Measurements from ENCODE around the gene IGSF9B. TPM values are rescaled to one million over a fixed set of nuclear protein-coding genes. Genes with fewer than 3 reads are reported as not detected.

The IGSF9B gene
- total RNA-seq, 1 donor from 2014 or later = 13.1 TPM

DNA sequence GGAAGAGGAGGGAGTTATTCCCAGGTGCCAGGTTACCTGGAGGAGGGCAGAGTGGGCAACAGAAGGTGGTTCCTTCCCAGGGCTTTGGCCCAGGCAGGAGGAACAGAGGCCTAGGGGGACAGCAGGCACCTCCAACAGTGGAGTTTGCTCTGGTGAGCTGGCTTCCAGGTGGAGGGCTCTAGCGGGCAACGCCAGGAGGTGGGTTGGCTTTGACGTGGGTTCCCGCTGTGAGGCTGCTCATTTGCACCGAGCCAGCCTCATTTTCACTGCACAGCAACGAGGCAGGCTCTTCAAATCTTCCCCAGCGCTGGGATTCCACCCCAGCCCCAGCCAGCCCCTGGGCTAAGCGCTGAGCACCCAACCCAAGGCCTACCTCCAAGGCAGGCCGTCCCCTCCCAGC lies 8.1 kb downstream of the IGSF9B start:
- H3K4me1 Mint-ChIP-seq (ENCODE audit: low read depth, unreplicated experiment) = peaks cover 54% of the 10 kb centered on the region
- no peaks in the 10 kb centered on the region for H3K36me3 ChIP-seq (ENCODE audit: insufficient read depth, low read length)
- no peak overlapping the region for H3K9ac ChIP-seq (ENCODE audit: low read length)
- no peaks in the 10 kb centered on the region for H3K79me2 ChIP-seq (ENCODE audit: insufficient read depth, low read length)
- no peaks in the 10 kb centered on the region for H3K9me3 ChIP-seq (ENCODE audit: insufficient read depth, low read depth, low read length)
- no peak overlapping the region for H2AFZ ChIP-seq (ENCODE audit: low read depth, low read length)
- DNase-seq (ENCODE audit: low read depth) = no peak
- H3K9me3 Mint-ChIP-seq (ENCODE audit: unreplicated experiment) = no peaks in the 10 kb centered on the region
- H4K20me1 ChIP-seq (ENCODE audit: insufficient read depth, low read length) = peaks cover 13% of the 10 kb centered on the region
- peak overlapping the region; percentile 66 for H3K27ac Mint-ChIP-seq (ENCODE audit: unreplicated experiment)
- H3K4me2 ChIP-seq (ENCODE audit: low read length) = no peak overlapping the region
- TF ChIP-seq EZH2 (IDR thresholded peaks at IDR 0.05; ENCODE audit: insufficient read depth, low read length) = no peak
- TF ChIP-seq, protein P1, sequence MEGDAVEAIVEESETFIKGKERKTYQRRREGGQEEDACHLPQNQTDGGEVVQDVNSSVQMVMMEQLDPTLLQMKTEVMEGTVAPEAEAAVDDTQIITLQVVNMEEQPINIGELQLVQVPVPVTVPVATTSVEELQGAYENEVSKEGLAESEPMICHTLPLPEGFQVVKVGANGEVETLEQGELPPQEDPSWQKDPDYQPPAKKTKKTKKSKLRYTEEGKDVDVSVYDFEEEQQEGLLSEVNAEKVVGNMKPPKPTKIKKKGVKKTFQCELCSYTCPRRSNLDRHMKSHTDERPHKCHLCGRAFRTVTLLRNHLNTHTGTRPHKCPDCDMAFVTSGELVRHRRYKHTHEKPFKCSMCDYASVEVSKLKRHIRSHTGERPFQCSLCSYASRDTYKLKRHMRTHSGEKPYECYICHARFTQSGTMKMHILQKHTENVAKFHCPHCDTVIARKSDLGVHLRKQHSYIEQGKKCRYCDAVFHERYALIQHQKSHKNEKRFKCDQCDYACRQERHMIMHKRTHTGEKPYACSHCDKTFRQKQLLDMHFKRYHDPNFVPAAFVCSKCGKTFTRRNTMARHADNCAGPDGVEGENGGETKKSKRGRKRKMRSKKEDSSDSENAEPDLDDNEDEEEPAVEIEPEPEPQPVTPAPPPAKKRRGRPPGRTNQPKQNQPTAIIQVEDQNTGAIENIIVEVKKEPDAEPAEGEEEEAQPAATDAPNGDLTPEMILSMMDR (IDR thresholded peaks at IDR 0.05; ENCODE audit: insufficient read depth, low read depth, low read length) = no peak
- FAIRE-seq = no peak
- peak overlapping the region; percentile 57 for H3K4me3 Mint-ChIP-seq (ENCODE audit: unreplicated experiment)
- H3K27me3 ChIP-seq (ENCODE audit: insufficient read depth, low read length) = peaks cover 5% of the 10 kb centered on the region
- no peak overlapping the region for H3K27ac ChIP-seq (ENCODE audit: low read depth, low read length)
- H3K27me3 Mint-ChIP-seq (ENCODE audit: low read depth, unreplicated experiment) = peaks cover 1% of the 10 kb centered on the region
- peaks cover 44% of the 10 kb centered on the region for H3K4me1 ChIP-seq (ENCODE audit: insufficient read depth, low read length)
- no peak overlapping the region for H3K4me3 ChIP-seq (ENCODE audit: insufficient read depth, low read depth, low read length)
- peaks cover 4% of the 10 kb centered on the region for H3K36me3 Mint-ChIP-seq (ENCODE audit: low read depth, unreplicated experiment)

GRCh38 chr11:133947321-133947756 lies 9.4 kb downstream of the IGSF9B start:
- peaks cover 41% of the 10 kb centered on the region for H3K4me1 Mint-ChIP-seq (ENCODE audit: low read depth, unreplicated experiment)
- no peaks in the 10 kb centered on the region for H3K27me3 Mint-ChIP-seq (ENCODE audit: low read depth, unreplicated experiment)
- Histone ChIP-seq H4K20me1 (ENCODE audit: insufficient read depth, low read length) (peaks cover 13% of the 10 kb centered on the region), H3K79me2 (ENCODE audit: insufficient read depth, low read length) (no peaks in the 10 kb centered on the region), H3K9me3 (ENCODE audit: insufficient read depth, low read depth, low read length) (no peaks in the 10 kb centered on the region), H3K4me1 (ENCODE audit: insufficient read depth, low read length) (peaks cover 42% of the 10 kb centered on the region), H3K27me3 (ENCODE audit: insufficient read depth, low read length) (no peaks in the 10 kb centered on the region), H3K4me2 (ENCODE audit: low read length) (peak overlapping the region; percentile 83), H3K9ac (ENCODE audit: low read length) (no peak overlapping the region), H3K4me3 (ENCODE audit: insufficient read depth, low read depth, low read length) (no peak overlapping the region), H3K27ac (ENCODE audit: low read depth, low read length) (no peak overlapping the region), H3K36me3 (ENCODE audit: insufficient read depth, low read length) (no peaks in the 10 kb centered on the region), H2AFZ (ENCODE audit: low read depth, low read length) (no peak overlapping the region)
- H3K36me3 Mint-ChIP-seq (ENCODE audit: low read depth, unreplicated experiment) = peaks cover 4% of the 10 kb centered on the region
- no peaks in the 10 kb centered on the region for H3K9me3 Mint-ChIP-seq (ENCODE audit: unreplicated experiment)
- no peak overlapping the region for H3K27ac Mint-ChIP-seq (ENCODE audit: unreplicated experiment)
- peak; percentile 52 for DNase-seq (ENCODE audit: low read depth)
- H3K4me3 Mint-ChIP-seq (ENCODE audit: unreplicated experiment) = no peak overlapping the region
- TF ChIP-seq, protein P1 (IDR thresholded peaks at IDR 0.05; ENCODE audit: insufficient read depth, low read depth, low read length) = peak; percentile 22
- no peak for TF ChIP-seq EZH2 (IDR thresholded peaks at IDR 0.05; ENCODE audit: insufficient read depth, low read length)
- no peak for FAIRE-seq

DNA sequence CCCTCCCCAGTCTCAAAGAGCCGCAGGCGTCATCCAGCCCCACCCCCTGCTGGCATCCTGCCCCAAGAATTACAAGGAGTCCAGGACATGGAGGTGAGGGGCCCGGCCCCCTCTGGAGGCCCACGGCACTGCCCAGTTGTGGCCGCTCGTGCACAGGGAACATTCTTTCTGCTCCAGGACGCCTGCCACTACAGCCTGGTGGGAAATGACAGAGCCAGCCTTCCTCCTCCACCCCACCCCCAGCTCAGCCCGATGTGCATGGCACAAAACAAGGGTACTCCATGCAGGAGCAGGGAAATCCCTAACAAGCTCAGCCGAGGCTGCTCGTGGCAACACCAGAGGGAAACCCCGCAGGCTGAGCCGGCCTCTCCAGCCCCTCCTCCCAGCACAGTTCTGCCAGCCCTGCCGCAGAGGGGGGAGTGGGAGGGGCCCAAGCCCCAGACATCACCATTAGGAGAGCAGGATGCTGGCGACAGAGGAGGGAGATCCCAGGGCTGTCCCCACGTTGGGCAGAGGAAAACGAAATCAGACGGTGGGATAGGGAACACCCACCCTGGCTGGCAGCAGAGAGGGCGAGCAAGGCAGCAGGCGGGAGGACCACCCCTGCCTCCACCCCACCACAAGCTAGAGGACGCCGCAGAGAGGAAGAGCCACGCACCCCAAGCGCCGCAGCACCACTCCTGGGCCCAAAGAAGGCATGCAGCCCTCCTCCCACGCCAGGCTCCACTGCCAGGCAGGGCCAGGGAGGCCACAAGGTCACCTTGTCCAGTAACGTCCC lies 10.0 kb downstream of the IGSF9B start:
- H3K27ac Mint-ChIP-seq (ENCODE audit: unreplicated experiment) = no peak overlapping the region
- peaks cover 4% of the 10 kb centered on the region for H3K36me3 Mint-ChIP-seq (ENCODE audit: low read depth, unreplicated experiment)
- H3K9ac ChIP-seq (ENCODE audit: low read length) = no peak overlapping the region
- no peaks in the 10 kb centered on the region for H3K9me3 ChIP-seq (ENCODE audit: insufficient read depth, low read depth, low read length)
- H3K4me3 Mint-ChIP-seq (ENCODE audit: unreplicated experiment) = no peak overlapping the region
- peaks cover 13% of the 10 kb centered on the region for H4K20me1 ChIP-seq (ENCODE audit: insufficient read depth, low read length)
- no peaks in the 10 kb centered on the region for H3K36me3 ChIP-seq (ENCODE audit: insufficient read depth, low read length)
- TF ChIP-seq EZH2 (IDR thresholded peaks at IDR 0.05; ENCODE audit: insufficient read depth, low read length) = no peak
- TF ChIP-seq, protein P1 (IDR thresholded peaks at IDR 0.05; ENCODE audit: insufficient read depth, low read depth, low read length) = no peak
- peaks cover 35% of the 10 kb centered on the region for H3K4me1 Mint-ChIP-seq (ENCODE audit: low read depth, unreplicated experiment)
- H3K27ac ChIP-seq (ENCODE audit: low read depth, low read length) = no peak overlapping the region
- no peaks in the 10 kb centered on the region for H3K9me3 Mint-ChIP-seq (ENCODE audit: unreplicated experiment)
- H3K4me2 ChIP-seq (ENCODE audit: low read length) = peak overlapping the region; percentile 83
- peaks cover 36% of the 10 kb centered on the region for H3K4me1 ChIP-seq (ENCODE audit: insufficient read depth, low read length)
- no peaks in the 10 kb centered on the region for H3K27me3 Mint-ChIP-seq (ENCODE audit: low read depth, unreplicated experiment)
- FAIRE-seq (no peak), DNase-seq (ENCODE audit: low read depth) (no peak)
- H3K27me3 ChIP-seq (ENCODE audit: insufficient read depth, low read length) = no peaks in the 10 kb centered on the region
- H2AFZ ChIP-seq (ENCODE audit: low read depth, low read length) = no peak overlapping the region
- H3K4me3 ChIP-seq (ENCODE audit: insufficient read depth, low read depth, low read length) = no peak overlapping the region
- no peaks in the 10 kb centered on the region for H3K79me2 ChIP-seq (ENCODE audit: insufficient read depth, low read length)
